Transverse colon (tissue), 4 donors: ENCODE measurements around the gene MEGF10. TPM values are rescaled to one million over a fixed set of nuclear protein-coding genes. Genes with fewer than 3 reads are reported as not detected.
"Not testable (repeated sequence)": the region's sequence is repeated elsewhere in the genome, so short reads cannot be mapped to it uniquely, and the experiment has no call there.

Source experiments
- DNase-seq: peaks from one replicate; pipeline ENCODE4 v3.0.0-alpha.2; 2019
- H3K27ac ChIP-seq, 4 donors: fragments of 200-600 bp; sonication (generic); 2 replicates each; pipeline ENCODE4 v1.5.1; 2016 to 2018; ENCODE audit warnings: inconsistent platforms in 4 of 4
- H3K27me3 ChIP-seq: fragments of 200-600 bp; sonication (generic); 2 replicates; pipeline ENCODE4 v1.5.1; 2017; ENCODE audit warnings: inconsistent platforms
- H3K36me3 ChIP-seq, 4 donors: fragments of 200-600 bp; sonication (generic); 2 replicates each; pipeline ENCODE4 v1.5.1; 2017 to 2019; ENCODE audit warnings: inconsistent platforms in 4 of 4
- H3K4me1 ChIP-seq, 4 donors: fragments of 200-600 bp; sonication (generic); 2 replicates each; pipeline ENCODE4 v1.5.1; 2017 to 2020; ENCODE audit warnings: inconsistent platforms in 4 of 4
- H3K4me3 ChIP-seq, 4 donors: fragments of 200-600 bp; sonication (generic); 1 replicate in 1 of 4; 2 replicates in 3 of 4; pipeline versions ENCODE4 v1.5.1 to v1.6.1; 2017 to 2019; ENCODE audit warnings: inconsistent platforms in 4 of 4
- H3K9me3 ChIP-seq, 2 donors: fragments of 200-600 bp; sonication (generic); 2 replicates each; pipeline ENCODE4 v1.5.1; 2017 to 2019; ENCODE audit warnings: inconsistent platforms in 2 of 2
- EP300 ChIP-seq: sonication (generic); formaldehyde crosslinking; IDR thresholded peaks from one replicate; pipeline ENCODE4 v1.6.1; 2017; ENCODE audit warnings: antibody characterized with exemption, low read depth
- POLR2A ChIP-seq: fragments of 450-650 bp; IDR thresholded peaks from one replicate; pipeline ENCODE4 v1.6.1; 2016; ENCODE audit warnings: antibody characterized with exemption, mild to moderate bottlenecking, moderate library complexity
- POLR2AphosphoS5 ChIP-seq, 3 donors: sonication (generic); formaldehyde crosslinking; IDR thresholded peaks; one replicate each; pipeline ENCODE4 v1.6.1; 2016; ENCODE audit warnings: antibody characterized with exemption in 3 of 3
- WGBS, 2 donors: methylation state at CpG; one replicate each; pipeline ENCODE4 v1.1.5; 2018; ENCODE audit warnings: low coverage in 1 of 2; 5-methylcytosine and 5-hydroxymethylcytosine counted together
- in situ Hi-C, 4 donors: fragments of 200-750 bp; cut with MboI; loops; one replicate each; pipeline versions ENCODE4 v1.15.0 to v1.15.1; 2017; ENCODE audit warnings: low sequenced_read_pairs in 3 of 4, low pct_ligation_motif_present in 1 of 4, low pct_unique_long_range_greater_than_20kb in 1 of 4
- intact Hi-C: fragments of 100-400 bp; cut with DNase I; formaldehyde crosslinking; loops from one replicate; pipeline ENCODE4 v1.15.1; 2023; ENCODE audit warnings: low total_unique reads
- total RNA-seq, 4 donors: library from RNA; depleted of rRNA; stranded (reverse); fragments of >200 nt; gene quantifications; one replicate each; pipeline ENCODE4 v1.1.0, GENCODE V29; 2016
- TF ChIP-seq, protein P1 (sequence below), 5 experiments: fragments of 200-600 bp in 3 of 5; fragments of 450-650 bp in 2 of 5; sonication (generic) in 3 of 5; IDR thresholded peaks; 1 replicate in 2 of 5; 2 replicates in 3 of 5; pipeline ENCODE4 v1.5.1; 2016 to 2017; ENCODE audit warnings: antibody characterized with exemption in 5 of 5, inconsistent platforms in 3 of 5, mild to moderate bottlenecking in 2 of 5, moderate library complexity in 1 of 5

Gene MEGF10
- total RNA-seq, 4 donors from 2014 or later, result 0.68 to 3.0 (median 2.9) TPM; not detected in 1

DNA sequence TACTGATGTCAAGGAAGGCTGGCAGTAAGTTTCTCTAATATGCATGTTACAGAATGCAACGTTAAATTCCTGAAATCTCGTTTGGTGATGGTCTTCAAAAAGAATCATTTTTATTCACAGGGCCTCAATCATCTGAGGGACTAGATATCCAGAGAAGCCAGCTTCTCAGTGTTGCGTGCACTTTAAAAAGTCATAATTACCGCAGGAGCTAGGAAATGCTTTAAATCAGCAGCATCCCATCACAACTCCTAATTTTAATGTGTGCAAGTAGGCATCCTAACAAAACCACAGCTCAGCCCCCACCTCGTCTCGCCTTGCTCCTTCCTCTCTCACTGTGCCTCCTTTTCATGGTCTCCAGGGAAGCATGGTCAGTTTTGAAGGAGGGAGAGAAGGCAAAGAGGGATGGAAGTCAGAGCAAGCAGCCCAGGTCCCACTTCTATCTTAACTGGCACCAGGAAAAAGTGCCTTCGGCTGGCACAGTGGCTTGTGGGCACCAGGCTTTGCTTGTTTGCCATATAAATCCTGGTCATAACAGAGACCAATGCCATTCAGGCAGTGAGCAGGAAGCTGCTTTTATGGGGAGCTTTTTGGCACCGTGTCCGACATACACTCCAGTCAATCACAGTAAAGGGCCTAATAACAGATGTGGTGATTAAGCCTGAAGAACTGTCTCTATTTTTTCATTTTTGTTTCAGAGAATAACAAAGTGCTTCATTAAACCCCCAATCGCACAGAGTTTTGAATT lies 21.4 kb downstream of the MEGF10 start:
- peaks cover 0 to 23% (median 4%) of the 10 kb centered on the region in 4 donors for H3K4me1 ChIP-seq
- no peaks in the 10 kb centered on the region for H3K9me3 ChIP-seq
- 51 to 56% methylated on average over 7 to 10 of the region's 10 CpGs for WGBS, 2 donors
- in situ Hi-C loops, result loop anchor here (10.0 to 25.0 kb wide), 4 partner anchors 175 to 657 kb away; no protein-coding TSS in a partner anchor
- intact Hi-C loops, result no loop called here
- no peak overlapping the region for H3K27ac ChIP-seq
- H3K4me3 ChIP-seq, result no peak overlapping the region
- no peaks in the 10 kb centered on the region for H3K36me3 ChIP-seq
- TF ChIP-seq, protein P1, sequence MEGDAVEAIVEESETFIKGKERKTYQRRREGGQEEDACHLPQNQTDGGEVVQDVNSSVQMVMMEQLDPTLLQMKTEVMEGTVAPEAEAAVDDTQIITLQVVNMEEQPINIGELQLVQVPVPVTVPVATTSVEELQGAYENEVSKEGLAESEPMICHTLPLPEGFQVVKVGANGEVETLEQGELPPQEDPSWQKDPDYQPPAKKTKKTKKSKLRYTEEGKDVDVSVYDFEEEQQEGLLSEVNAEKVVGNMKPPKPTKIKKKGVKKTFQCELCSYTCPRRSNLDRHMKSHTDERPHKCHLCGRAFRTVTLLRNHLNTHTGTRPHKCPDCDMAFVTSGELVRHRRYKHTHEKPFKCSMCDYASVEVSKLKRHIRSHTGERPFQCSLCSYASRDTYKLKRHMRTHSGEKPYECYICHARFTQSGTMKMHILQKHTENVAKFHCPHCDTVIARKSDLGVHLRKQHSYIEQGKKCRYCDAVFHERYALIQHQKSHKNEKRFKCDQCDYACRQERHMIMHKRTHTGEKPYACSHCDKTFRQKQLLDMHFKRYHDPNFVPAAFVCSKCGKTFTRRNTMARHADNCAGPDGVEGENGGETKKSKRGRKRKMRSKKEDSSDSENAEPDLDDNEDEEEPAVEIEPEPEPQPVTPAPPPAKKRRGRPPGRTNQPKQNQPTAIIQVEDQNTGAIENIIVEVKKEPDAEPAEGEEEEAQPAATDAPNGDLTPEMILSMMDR (IDR thresholded peaks at IDR 0.05), result no peak
- TF ChIP-seq POLR2AphosphoS5 (IDR thresholded peaks at IDR 0.05), result no peak
- no peak for TF ChIP-seq EP300
- TF ChIP-seq POLR2A, result no peak
- no peaks in the 10 kb centered on the region for H3K27me3 ChIP-seq
- peak; percentile 46 for DNase-seq

DNA sequence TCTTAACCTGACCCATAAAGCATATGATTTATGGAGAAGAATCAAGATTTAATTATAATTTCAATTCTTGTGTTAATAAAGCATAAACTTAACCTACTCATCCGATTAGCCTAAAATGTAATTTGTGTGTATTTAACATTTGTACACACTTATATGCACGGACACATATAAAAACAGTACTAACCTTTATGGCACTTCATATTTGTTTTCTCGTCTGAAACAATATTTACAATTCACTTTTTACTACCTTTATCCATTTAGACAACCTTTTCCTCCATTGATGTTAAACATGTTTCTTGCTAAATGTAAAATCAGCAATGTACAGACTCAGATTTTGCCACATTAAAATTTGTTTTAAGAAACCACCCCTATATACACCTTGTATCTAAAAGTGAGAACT lies 22.8 kb downstream of the MEGF10 start:
- WGBS, 2 donors, result 43% methylated on average over 3 of the region's 3 CpGs
- no peaks in the 10 kb centered on the region for H3K27me3 ChIP-seq
- no peaks in the 10 kb centered on the region for H3K36me3 ChIP-seq
- peaks cover 0 to 23% (median 4%) of the 10 kb centered on the region in 4 donors for H3K4me1 ChIP-seq
- no peak for DNase-seq
- H3K27ac ChIP-seq, result no peak overlapping the region
- no peak for TF ChIP-seq POLR2AphosphoS5 (IDR thresholded peaks at IDR 0.05)
- no peak for TF ChIP-seq POLR2A
- TF ChIP-seq EP300, result no peak
- TF ChIP-seq, protein P1 (IDR thresholded peaks at IDR 0.05), result no peak
- intact Hi-C loops (no loop called here), in situ Hi-C loops (loop anchor here (10.0 to 25.0 kb wide), 4 partner anchors 174 to 659 kb away; no protein-coding TSS in a partner anchor)
- H3K9me3 ChIP-seq, result no peaks in the 10 kb centered on the region
- no peak overlapping the region for H3K4me3 ChIP-seq

DNA sequence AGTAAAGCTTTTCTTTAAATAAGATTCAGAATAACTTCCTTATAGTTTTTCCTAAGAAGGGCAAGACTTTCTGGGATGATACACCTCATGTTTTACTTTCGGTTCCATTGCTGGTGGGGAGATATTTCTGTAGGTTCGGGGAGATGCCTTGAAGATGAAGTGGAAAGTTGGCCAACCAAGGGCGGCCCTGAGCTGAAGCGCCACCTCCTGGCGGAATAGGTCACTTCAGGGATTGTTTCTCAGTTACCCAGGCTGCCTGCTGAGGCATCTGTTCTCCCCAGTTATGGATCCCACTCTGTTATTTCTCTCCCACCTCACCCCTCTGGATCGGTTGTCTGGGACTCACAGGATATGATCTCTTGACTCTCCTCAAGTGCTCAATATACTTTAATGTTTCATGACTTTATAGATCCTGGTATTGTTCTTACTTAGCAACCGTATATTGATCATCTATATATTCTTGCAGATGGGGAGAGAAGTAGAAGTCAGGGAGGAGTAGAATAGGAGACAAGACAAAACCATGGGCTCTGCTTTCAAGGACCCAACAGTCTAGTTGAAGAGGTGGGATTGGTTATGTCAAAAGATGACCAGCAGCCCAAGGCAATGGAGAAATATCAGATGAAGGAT lies 23.4 kb downstream of the MEGF10 start:
- in situ Hi-C loops (loop anchor here (10.0 to 25.0 kb wide), 4 partner anchors 173 to 659 kb away; no protein-coding TSS in a partner anchor), intact Hi-C loops (no loop called here)
- no peak overlapping the region for H3K4me3 ChIP-seq
- H3K27ac ChIP-seq, result no peak overlapping the region
- TF ChIP-seq POLR2AphosphoS5 (IDR thresholded peaks at IDR 0.05) (no peak), EP300 (no peak)
- TF ChIP-seq, protein P1 (IDR thresholded peaks at IDR 0.05), result peak; percentile 66 to 76 (median 66)
- no peaks in the 10 kb centered on the region for H3K9me3 ChIP-seq
- no peaks in the 10 kb centered on the region for H3K36me3 ChIP-seq
- WGBS, 2 donors, result 25 to 37% methylated on average over 2 to 7 of the region's 7 CpGs
- H3K27me3 ChIP-seq, result no peaks in the 10 kb centered on the region
- peaks cover 0 to 23% (median 4%) of the 10 kb centered on the region in 4 donors for H3K4me1 ChIP-seq
- peak; percentile 72 for DNase-seq

DNA sequence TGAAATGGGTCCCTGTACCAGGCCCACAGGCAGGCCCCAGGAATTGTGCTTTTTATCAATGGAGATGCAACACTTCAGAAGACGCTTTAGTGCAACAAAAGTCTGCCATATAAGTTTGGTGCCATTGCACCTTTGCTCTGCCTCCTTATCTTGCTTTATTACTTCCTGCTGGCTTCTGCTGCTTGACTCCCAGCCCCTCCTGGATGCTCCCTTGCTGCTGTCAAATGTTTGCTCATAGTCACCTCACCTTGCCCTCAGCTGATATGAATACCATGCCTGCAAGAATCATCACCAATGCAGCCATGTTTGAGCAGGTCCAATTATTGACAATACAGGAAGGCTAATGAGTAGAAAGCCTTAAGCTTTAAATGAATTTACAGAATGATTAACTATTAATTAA lies 25.4 kb downstream of the MEGF10 start:
- H3K4me1 ChIP-seq, result peaks cover 0 to 23% (median 4%) of the 10 kb centered on the region in 4 donors
- 58 to 71% methylated on average over 1 of the region's 1 CpG for WGBS, 2 donors
- H3K4me3 ChIP-seq, result no peak overlapping the region
- intact Hi-C loops (no loop called here), in situ Hi-C loops (loop anchor here (10.0 to 25.0 kb wide), 4 partner anchors 171 to 661 kb away; no protein-coding TSS in a partner anchor)
- no peak overlapping the region for H3K27ac ChIP-seq
- H3K9me3 ChIP-seq, result no peaks in the 10 kb centered on the region
- peak; percentile 35 for DNase-seq
- TF ChIP-seq POLR2AphosphoS5 (IDR thresholded peaks at IDR 0.05) (peak in 1 of 3 donors; percentile 11), POLR2A (no peak)
- H3K27me3 ChIP-seq, result no peaks in the 10 kb centered on the region
- no peaks in the 10 kb centered on the region for H3K36me3 ChIP-seq

DNA sequence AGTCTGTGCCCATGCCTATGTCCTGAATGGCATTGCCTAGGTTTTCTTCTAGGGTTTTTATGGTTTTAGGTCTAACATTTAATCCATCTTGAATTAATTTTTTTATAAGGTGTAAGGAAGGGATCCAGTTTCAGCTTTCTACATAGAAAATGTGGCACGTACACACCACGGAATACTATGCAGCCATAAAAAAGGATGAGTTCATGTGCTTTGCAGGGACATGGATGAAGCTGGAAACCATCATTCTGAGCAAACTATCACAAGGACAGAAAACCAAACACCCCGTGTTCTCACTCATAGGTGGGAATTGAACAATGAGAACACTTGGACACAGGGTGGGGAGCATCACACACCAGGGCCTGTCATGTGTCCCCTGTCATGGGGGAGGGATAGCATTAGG lies 26.8 kb downstream of the MEGF10 start:
- H3K4me3 ChIP-seq, H3K36me3 ChIP-seq, intact Hi-C loops, DNase-seq, H3K27me3 ChIP-seq, H3K9me3 ChIP-seq, H3K27ac ChIP-seq: not testable (repeated sequence)
- peaks cover 0 to 16% (median under 1%) of the 10 kb centered on the region in 4 donors for H3K4me1 ChIP-seq
- in situ Hi-C loops, result loop anchor here (10.0 to 25.0 kb wide), 4 partner anchors 170 to 663 kb away; no protein-coding TSS in a partner anchor
- 98 to 100% methylated on average over 2 to 3 of the region's 3 CpGs for WGBS, 2 donors
